NB4 (cell line): ENCODE results near the gene IFFO2.

Experiments
- POLR2A ChIP-seq: IDR thresholded peaks from 2 replicates; pipeline ENCODE4 v1.6.1; 2011; ENCODE audit warnings: mild to moderate bottlenecking; ENCODE audit not compliant: insufficient read length; ENCODE audit errors: extremely low read depth
- TF ChIP-seq, protein P1 (sequence below): IDR thresholded peaks from one replicate; pipeline ENCODE4 v1.5.1; 2012; ENCODE audit warnings: low read depth, low read length

GRCh38 chr1:18962855-18963737 is 6.6 kb upstream of the IFFO2 start:
- TF ChIP-seq, protein P1, sequence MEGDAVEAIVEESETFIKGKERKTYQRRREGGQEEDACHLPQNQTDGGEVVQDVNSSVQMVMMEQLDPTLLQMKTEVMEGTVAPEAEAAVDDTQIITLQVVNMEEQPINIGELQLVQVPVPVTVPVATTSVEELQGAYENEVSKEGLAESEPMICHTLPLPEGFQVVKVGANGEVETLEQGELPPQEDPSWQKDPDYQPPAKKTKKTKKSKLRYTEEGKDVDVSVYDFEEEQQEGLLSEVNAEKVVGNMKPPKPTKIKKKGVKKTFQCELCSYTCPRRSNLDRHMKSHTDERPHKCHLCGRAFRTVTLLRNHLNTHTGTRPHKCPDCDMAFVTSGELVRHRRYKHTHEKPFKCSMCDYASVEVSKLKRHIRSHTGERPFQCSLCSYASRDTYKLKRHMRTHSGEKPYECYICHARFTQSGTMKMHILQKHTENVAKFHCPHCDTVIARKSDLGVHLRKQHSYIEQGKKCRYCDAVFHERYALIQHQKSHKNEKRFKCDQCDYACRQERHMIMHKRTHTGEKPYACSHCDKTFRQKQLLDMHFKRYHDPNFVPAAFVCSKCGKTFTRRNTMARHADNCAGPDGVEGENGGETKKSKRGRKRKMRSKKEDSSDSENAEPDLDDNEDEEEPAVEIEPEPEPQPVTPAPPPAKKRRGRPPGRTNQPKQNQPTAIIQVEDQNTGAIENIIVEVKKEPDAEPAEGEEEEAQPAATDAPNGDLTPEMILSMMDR: no peak
- no peak for TF ChIP-seq POLR2A
